SU-DHL-6 (cell line): ENCODE results near the gene GP9.

Source experiments
- H2AFZ ChIP-seq: fragments of 200-600 bp; sonication (generic); 2 replicates; pipeline ENCODE4 v1.6.1; 2014; ENCODE audit warnings: low read depth, mild to moderate bottlenecking, moderate library complexity, mixed read lengths, antibody characterized with exemption, low read length; ENCODE audit not compliant: severe bottlenecking
- H3F3A ChIP-seq: fragments of 200-600 bp; shearing (Covaris generic); 2 replicates; pipeline ENCODE4 v1.6.0; 2016; ENCODE audit warnings: antibody characterized with exemption, mild to moderate bottlenecking; ENCODE audit not compliant: insufficient read depth
- H3K27ac ChIP-seq: fragments of 200-600 bp; sonication (generic); 2 replicates; pipeline ENCODE4 v1.5.1; 2016; ENCODE audit warnings: low read depth, mild to moderate bottlenecking, low read length, moderate library complexity, mixed read lengths
- H3K27me3 ChIP-seq: fragments of 200-600 bp; sonication (generic), shearing (Covaris generic); 2 replicates; pipeline ENCODE4 v1.6.0; 2014; ENCODE audit warnings: mild to moderate bottlenecking, low read length
- H3K36me3 ChIP-seq: fragments of 200-600 bp; sonication (generic); 2 replicates; pipeline ENCODE4 v1.6.1; 2014; ENCODE audit warnings: mild to moderate bottlenecking, low read length, mixed read lengths
- H3K4me2 ChIP-seq: fragments of 300-600, 200-600 bp; shearing (Covaris generic), sonication (generic); 2 replicates; pipeline ENCODE4 v1.6.0; 2014; ENCODE audit warnings: low read length, low read depth, mild to moderate bottlenecking; ENCODE audit not compliant: poor library complexity, severe bottlenecking
- H3K4me3 ChIP-seq: fragments of 200-600 bp; sonication (generic); 2 replicates; pipeline ENCODE4 v1.5.1; 2014; ENCODE audit warnings: antibody characterized with exemption, low read length, mild to moderate bottlenecking, mixed read lengths; ENCODE audit not compliant: insufficient read depth, poor library complexity, severe bottlenecking
- H3K79me2 ChIP-seq: fragments of 200-600 bp; sonication (generic); 2 replicates; pipeline ENCODE4 v1.6.1; 2014; ENCODE audit warnings: mild to moderate bottlenecking, low read length, moderate library complexity; ENCODE audit not compliant: insufficient read depth
- H3K9ac ChIP-seq: fragments of 200-600 bp; sonication (generic); 2 replicates; pipeline ENCODE4 v1.7.0; 2014; ENCODE audit warnings: mild to moderate bottlenecking, low read length
- H3K9me2 ChIP-seq: fragments of 200-600 bp; sonication (generic); replicated peaks from 2 replicates; pipeline ENCODE4 v1.6.1; 2014; ENCODE audit warnings: low read length; ENCODE audit not compliant: insufficient read depth
- H3K9me3 ChIP-seq: fragments of 200-600 bp; sonication (generic); 2 replicates; pipeline ENCODE4 v1.6.1; 2014; ENCODE audit warnings: low read length, mixed read lengths; ENCODE audit not compliant: insufficient read depth
- H4K20me1 ChIP-seq: fragments of 200-600 bp; sonication (generic); 2 replicates; pipeline ENCODE4 v1.6.1; 2014; ENCODE audit warnings: low read depth, mild to moderate bottlenecking, antibody characterized with exemption, low read length, moderate library complexity, mixed read lengths
- EZH2phosphoT487 ChIP-seq: fragments of 200-600 bp; sonication (generic), shearing (Covaris generic); conservative IDR thresholded peaks from 2 replicates; pipeline ENCODE4 v1.6.1; 2018; ENCODE audit warnings: mild to moderate bottlenecking, antibody characterized with exemption, low read length, moderate library complexity, mixed read lengths
- TF ChIP-seq, protein P1 (sequence below): fragments of 200-600 bp; sonication (generic); IDR thresholded peaks from one replicate; pipeline ENCODE4 v1.5.1; 2017; ENCODE audit warnings: antibody characterized with exemption, mild to moderate bottlenecking, low read length, moderate library complexity; ENCODE audit not compliant: insufficient read depth, poor library complexity, severe bottlenecking

GP9 gene

DNA sequence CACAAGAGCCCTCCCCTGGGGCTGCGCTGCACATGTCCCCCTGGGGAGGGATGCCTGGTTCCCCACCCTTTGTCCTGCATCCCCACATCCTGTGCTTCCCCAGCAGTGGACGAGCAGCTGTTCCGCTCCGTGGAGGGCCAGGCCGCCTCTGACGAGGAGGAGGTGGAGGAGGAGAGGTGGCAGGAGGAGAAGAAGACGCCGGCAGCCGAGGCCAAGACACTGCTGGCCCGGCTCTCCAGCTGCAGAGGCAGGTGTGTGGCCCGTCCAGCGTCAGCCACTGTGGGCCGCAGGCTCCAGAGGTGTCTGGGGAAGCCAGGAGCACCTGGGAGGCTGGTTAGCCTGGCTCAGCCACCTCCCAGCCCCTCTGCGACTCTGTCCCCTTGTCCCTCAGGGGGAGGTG, 27.9 kb upstream of the GP9 start:
- H3K9ac ChIP-seq: no peak overlapping the region
- TF ChIP-seq EZH2phosphoT487: no peak
- TF ChIP-seq, protein P1, sequence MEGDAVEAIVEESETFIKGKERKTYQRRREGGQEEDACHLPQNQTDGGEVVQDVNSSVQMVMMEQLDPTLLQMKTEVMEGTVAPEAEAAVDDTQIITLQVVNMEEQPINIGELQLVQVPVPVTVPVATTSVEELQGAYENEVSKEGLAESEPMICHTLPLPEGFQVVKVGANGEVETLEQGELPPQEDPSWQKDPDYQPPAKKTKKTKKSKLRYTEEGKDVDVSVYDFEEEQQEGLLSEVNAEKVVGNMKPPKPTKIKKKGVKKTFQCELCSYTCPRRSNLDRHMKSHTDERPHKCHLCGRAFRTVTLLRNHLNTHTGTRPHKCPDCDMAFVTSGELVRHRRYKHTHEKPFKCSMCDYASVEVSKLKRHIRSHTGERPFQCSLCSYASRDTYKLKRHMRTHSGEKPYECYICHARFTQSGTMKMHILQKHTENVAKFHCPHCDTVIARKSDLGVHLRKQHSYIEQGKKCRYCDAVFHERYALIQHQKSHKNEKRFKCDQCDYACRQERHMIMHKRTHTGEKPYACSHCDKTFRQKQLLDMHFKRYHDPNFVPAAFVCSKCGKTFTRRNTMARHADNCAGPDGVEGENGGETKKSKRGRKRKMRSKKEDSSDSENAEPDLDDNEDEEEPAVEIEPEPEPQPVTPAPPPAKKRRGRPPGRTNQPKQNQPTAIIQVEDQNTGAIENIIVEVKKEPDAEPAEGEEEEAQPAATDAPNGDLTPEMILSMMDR: no peak
- H3K4me2 ChIP-seq: no peak overlapping the region
- no peaks in the 10 kb centered on the region for H3K27me3 ChIP-seq
- no peaks in the 10 kb centered on the region for H3K9me3 ChIP-seq
- H4K20me1 ChIP-seq: no peaks in the 10 kb centered on the region
- H3K36me3 ChIP-seq: no peaks in the 10 kb centered on the region
- no peak overlapping the region for H3K27ac ChIP-seq
- no peaks in the 10 kb centered on the region for H3K79me2 ChIP-seq
- no peaks in the 10 kb centered on the region for H3K9me2 ChIP-seq
- H3K4me3 ChIP-seq: no peak overlapping the region
- no peak overlapping the region for H2AFZ ChIP-seq
- H3F3A ChIP-seq: no peaks in the 10 kb centered on the region

DNA sequence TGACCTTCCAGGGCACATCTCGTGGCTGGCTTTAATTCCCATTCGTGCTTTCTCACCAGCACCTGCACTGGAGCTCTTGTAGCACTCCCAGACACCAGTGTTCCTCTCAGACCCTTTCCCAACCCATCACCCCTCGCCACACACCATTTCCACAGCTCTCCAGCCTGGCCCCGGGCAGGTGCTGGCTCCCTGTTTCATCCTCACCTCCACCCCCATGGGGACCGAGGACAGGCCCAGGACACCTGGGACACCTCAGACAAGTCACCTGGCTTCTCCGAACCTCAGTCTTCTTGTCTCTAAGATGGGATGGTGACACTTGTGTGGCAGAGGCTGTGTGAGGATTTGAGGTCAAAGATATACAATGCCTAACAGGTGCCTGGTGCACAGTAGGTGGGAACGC, 27.4 kb upstream of the GP9 start:
- Histone ChIP-seq H4K20me1 (no peaks in the 10 kb centered on the region), H3K79me2 (no peaks in the 10 kb centered on the region), H3K9me2 (no peaks in the 10 kb centered on the region), H3K9ac (no peak overlapping the region), H3F3A (no peaks in the 10 kb centered on the region), H3K4me3 (no peak overlapping the region), H3K27ac (no peak overlapping the region), H3K4me2 (no peak overlapping the region), H3K9me3 (no peaks in the 10 kb centered on the region), H2AFZ (no peak overlapping the region), H3K36me3 (no peaks in the 10 kb centered on the region), H3K27me3 (no peaks in the 10 kb centered on the region)
- no peak for TF ChIP-seq EZH2phosphoT487
- TF ChIP-seq, protein P1: no peak

DNA sequence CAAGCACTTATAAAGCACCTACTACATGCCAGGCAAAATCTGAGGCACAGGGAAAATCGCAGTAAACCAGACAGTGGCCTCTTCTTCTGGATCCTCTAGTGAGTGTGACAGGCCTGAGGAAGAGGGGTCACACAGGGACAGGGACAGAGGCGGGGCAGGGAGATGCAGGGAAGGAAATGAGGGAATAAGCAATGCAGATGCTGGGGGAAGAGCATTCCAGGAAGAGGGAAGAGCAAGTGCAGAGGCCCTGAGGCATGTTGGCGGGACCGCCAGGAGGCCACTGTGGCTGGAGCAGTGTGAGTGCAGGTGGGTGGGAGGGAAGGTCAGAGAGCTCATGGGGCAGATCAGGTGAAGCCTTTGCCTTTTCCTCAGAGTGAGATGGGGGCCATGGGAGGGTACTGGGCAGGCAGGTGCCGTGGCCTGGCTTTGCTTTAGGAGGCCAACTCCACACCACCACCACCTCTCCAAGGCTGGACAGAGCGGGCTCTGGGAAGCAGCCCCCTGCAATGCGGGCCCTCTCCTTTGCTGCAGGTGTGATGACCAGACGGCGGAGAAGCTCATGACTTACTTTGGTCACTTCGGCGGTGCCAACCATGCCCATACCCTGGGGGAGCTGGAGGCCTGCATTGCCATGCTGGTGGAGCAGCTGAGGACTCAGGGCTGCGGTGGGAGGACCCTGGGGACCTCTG, 26.8 kb upstream of the GP9 start:
- no peaks in the 10 kb centered on the region for H4K20me1 ChIP-seq
- H3F3A ChIP-seq: no peaks in the 10 kb centered on the region
- no peaks in the 10 kb centered on the region for H3K27me3 ChIP-seq
- H2AFZ ChIP-seq: no peak overlapping the region
- H3K4me3 ChIP-seq: no peak overlapping the region
- H3K27ac ChIP-seq: no peak overlapping the region
- H3K9me2 ChIP-seq: no peaks in the 10 kb centered on the region
- H3K9me3 ChIP-seq: no peaks in the 10 kb centered on the region
- TF ChIP-seq, protein P1: no peak
- no peak for TF ChIP-seq EZH2phosphoT487
- H3K79me2 ChIP-seq: no peaks in the 10 kb centered on the region
- no peaks in the 10 kb centered on the region for H3K36me3 ChIP-seq
- H3K4me2 ChIP-seq: no peak overlapping the region
- no peak overlapping the region for H3K9ac ChIP-seq
